ENCODE data around the gene CDON.

CDON gene

GRCh38 chr11:126101251-126101929, 38.7 kb upstream of the CDON start:
- TF ChIP-seq GATA3 (IDR thresholded peaks at IDR 0.05; ENCODE audit: low read depth, low read length) = no peak
- TF ChIP-seq GATA2 (IDR thresholded peaks at IDR 0.05; ENCODE audit: low read depth, low read length) = no peak

DNA sequence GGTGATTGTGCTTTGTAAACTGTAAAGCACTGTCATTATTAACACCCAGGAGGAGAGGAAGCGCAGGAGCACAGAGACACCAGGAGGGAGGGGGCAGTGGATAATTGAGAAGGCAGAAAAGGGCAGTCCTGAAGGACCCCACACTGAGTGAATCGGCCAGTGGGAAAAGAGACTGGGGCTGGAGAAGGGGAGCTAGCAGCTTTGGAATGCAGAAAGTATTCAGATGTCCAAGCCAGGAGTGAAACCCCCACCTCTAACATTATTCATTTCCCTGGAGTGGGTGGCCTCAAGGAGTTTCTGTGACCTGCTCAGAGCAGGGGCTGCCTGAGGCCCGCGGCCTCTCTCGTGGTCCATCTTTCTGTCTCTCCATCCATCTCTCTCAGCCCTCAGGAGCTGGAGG, 38.0 kb upstream of the CDON start:
- TF ChIP-seq GATA3 (IDR thresholded peaks at IDR 0.05; ENCODE audit: low read depth, low read length) (no peak), GATA2 (IDR thresholded peaks at IDR 0.05; ENCODE audit: low read depth, low read length) (no peak)

- no peak for TF ChIP-seq GATA2 (IDR thresholded peaks at IDR 0.05; ENCODE audit: low read depth, low read length)
- TF ChIP-seq GATA3 (IDR thresholded peaks at IDR 0.05; ENCODE audit: low read depth, low read length) = no peak
These were observed 35.6 kb upstream of the CDON start for GRCh38 chr11:126098204-126098769.

DNA sequence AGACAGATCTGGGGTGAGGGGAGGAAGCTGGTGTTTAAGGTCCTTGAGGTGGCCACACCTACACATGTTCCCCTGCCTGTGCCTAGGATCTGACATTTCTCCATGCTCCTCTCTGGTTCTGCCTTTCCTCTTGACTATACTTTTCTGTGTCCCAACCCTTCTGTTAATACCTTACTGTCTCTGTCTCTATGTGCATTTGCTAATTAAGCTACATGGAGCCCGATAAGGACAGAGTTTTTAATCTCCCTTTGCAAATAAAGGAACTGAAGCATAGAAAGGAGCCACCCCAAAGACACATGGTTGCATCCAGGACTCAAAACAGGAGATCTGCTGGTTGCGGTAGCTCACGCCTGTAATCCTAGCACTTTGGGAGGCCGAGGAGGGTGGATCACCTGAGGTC, 33.1 kb upstream of the CDON start:
- no peak for TF ChIP-seq GATA3 (IDR thresholded peaks at IDR 0.05; ENCODE audit: low read depth, low read length)
- TF ChIP-seq GATA2 (IDR thresholded peaks at IDR 0.05; ENCODE audit: low read depth, low read length) = no peak

DNA sequence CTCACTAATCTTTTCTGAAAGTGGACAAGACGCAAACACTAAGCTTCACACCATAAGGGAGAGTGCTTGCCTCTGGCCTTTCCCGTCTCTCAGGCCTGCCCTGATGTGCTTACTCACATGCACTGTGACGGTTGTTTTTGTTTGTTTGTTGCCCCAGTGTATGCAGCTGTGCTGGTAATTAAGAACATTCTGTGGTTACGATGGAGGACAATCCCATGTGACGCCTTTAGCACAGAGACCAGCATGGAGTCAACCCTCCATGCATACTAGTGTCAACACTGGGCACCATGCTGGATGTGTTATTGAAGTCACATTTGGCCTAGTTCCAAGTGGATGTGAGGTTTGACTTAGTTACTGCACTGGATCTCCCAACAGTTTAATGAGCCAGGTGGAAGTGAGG, 27.8 kb upstream of the CDON start:
- TF ChIP-seq GATA2 (IDR thresholded peaks at IDR 0.05; ENCODE audit: low read depth, low read length) (no peak), GATA3 (IDR thresholded peaks at IDR 0.05; ENCODE audit: low read depth, low read length) (no peak)

DNA sequence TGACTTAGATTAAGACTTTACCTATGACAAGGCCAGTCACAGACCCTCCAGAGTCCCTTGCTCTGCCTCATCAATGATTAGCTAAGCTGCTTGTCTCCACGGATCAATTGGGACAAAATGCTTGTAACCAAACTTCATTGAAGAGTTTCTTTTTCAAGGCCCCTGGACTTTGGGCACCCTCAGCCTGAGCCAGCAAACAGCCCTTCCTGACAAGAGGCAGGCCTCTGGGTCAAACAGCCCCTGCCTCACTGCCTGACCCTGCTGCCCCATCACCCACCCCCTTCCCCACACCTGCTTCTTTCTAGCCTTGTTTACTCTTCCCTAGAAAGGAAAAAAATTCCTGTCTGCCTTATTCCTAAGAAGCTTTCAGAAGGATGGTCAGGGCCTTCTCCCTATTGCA, 26.3 kb upstream of the CDON start:
- TF ChIP-seq GATA2 (IDR thresholded peaks at IDR 0.05; ENCODE audit: low read depth, low read length) (no peak), GATA3 (IDR thresholded peaks at IDR 0.05; ENCODE audit: low read depth, low read length) (no peak)

GRCh38 chr11:126086248-126086647, 23.6 kb upstream of the CDON start:
- TF ChIP-seq GATA3 (IDR thresholded peaks at IDR 0.05; ENCODE audit: low read depth, low read length) (no peak), GATA2 (IDR thresholded peaks at IDR 0.05; ENCODE audit: low read depth, low read length) (no peak)

GRCh38 chr11:126084608-126084912, 21.9 kb upstream of the CDON start:
- TF ChIP-seq GATA3 (IDR thresholded peaks at IDR 0.05; ENCODE audit: low read depth, low read length) (no peak), GATA2 (IDR thresholded peaks at IDR 0.05; ENCODE audit: low read depth, low read length) (no peak)

- no peak for TF ChIP-seq GATA3 (IDR thresholded peaks at IDR 0.05; ENCODE audit: low read depth, low read length)
- TF ChIP-seq GATA2 (IDR thresholded peaks at IDR 0.05; ENCODE audit: low read depth, low read length) = no peak
These were observed 21.4 kb upstream of the CDON start for GRCh38 chr11:126083829-126084607.

GRCh38 chr11:126082251-126083109, 19.8 kb upstream of the CDON start:
- TF ChIP-seq GATA3 (IDR thresholded peaks at IDR 0.05; ENCODE audit: low read depth, low read length) (no peak), GATA2 (IDR thresholded peaks at IDR 0.05; ENCODE audit: low read depth, low read length) (no peak)

GRCh38 chr11:126081915-126082250, 19.2 kb upstream of the CDON start:
- TF ChIP-seq GATA2 (IDR thresholded peaks at IDR 0.05; ENCODE audit: low read depth, low read length) (no peak), GATA3 (IDR thresholded peaks at IDR 0.05; ENCODE audit: low read depth, low read length) (no peak)

GRCh38 chr11:126080161-126080941, 17.7 kb upstream of the CDON start:
- TF ChIP-seq GATA2 (IDR thresholded peaks at IDR 0.05; ENCODE audit: low read depth, low read length) (peak; percentile 94), GATA3 (IDR thresholded peaks at IDR 0.05; ENCODE audit: low read depth, low read length) (peak; percentile 73)

- TF ChIP-seq GATA2 (IDR thresholded peaks at IDR 0.05; ENCODE audit: low read depth, low read length) (no peak), GATA3 (IDR thresholded peaks at IDR 0.05; ENCODE audit: low read depth, low read length) (no peak)
These were observed 17.0 kb upstream of the CDON start for GRCh38 chr11:126079621-126080124.
